Measurements from ENCODE around the gene ZNF609. TPM values are rescaled to one million over a fixed set of nuclear protein-coding genes. Genes with fewer than 3 reads are reported as not detected.

ZNF609 gene
- total RNA-seq, 1 donor from 2014 or later = 41.2 TPM

DNA sequence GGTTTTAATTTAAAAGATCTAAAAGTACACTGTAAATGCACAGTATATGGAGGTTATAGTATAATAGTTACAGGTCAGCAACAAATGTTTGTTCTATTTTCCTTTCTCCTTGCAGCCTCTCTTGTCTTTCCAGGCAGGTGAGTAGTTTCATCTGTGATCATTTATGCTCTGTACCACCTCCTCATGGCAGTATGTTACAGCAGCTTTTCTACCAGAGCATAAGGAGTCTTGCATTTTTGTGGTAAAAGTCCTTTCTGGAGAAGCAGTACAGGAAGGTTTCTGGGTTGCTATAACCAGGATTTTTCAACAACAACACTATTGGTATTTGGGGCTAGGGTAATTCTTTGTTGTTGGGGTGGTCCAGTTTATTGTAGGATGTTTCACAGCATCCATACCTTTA, 59.5 kb downstream of the ZNF609 start:
- H3K4me3 Mint-ChIP-seq (ENCODE audit: unreplicated experiment) = no peak overlapping the region
- H3K4me1 Mint-ChIP-seq (ENCODE audit: unreplicated experiment) = peaks cover 13% of the 10 kb centered on the region
- no peaks in the 10 kb centered on the region for H3K36me3 Mint-ChIP-seq (ENCODE audit: low read depth, unreplicated experiment)
- DNase-seq (ENCODE audit: low spot score) = no peak
- peaks cover 1% of the 10 kb centered on the region for H3K27me3 Mint-ChIP-seq (ENCODE audit: unreplicated experiment)
- H3K9me3 Mint-ChIP-seq (ENCODE audit: unreplicated experiment) = no peaks in the 10 kb centered on the region
- H3K27ac Mint-ChIP-seq (ENCODE audit: unreplicated experiment) = no peak overlapping the region
- TF ChIP-seq, protein P1, sequence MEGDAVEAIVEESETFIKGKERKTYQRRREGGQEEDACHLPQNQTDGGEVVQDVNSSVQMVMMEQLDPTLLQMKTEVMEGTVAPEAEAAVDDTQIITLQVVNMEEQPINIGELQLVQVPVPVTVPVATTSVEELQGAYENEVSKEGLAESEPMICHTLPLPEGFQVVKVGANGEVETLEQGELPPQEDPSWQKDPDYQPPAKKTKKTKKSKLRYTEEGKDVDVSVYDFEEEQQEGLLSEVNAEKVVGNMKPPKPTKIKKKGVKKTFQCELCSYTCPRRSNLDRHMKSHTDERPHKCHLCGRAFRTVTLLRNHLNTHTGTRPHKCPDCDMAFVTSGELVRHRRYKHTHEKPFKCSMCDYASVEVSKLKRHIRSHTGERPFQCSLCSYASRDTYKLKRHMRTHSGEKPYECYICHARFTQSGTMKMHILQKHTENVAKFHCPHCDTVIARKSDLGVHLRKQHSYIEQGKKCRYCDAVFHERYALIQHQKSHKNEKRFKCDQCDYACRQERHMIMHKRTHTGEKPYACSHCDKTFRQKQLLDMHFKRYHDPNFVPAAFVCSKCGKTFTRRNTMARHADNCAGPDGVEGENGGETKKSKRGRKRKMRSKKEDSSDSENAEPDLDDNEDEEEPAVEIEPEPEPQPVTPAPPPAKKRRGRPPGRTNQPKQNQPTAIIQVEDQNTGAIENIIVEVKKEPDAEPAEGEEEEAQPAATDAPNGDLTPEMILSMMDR (IDR thresholded peaks at IDR 0.05; ENCODE audit: unreplicated experiment) = no peak

DNA sequence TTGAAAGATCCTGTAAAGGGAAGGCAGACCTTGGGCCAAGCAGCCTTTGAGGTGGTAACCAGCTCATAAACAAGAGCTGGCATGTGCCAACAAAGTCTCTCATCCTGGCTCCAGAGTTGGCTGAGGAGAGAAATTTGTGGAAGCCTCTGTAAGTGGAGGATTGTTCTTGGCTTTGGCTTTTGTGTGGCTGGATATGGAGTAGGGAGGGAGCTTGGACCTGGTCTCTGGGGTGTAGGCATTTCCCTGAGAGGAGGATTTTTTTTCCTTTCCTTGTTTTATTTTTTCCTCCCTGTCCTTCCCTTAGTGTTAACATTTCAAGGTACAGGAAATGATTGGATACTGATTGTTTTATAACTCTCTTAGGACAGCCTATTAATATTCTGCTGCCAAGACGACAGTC, 60.8 kb downstream of the ZNF609 start:
- no peak for DNase-seq (ENCODE audit: low spot score)
- Mint-ChIP-seq H3K4me3 (ENCODE audit: unreplicated experiment) (no peak overlapping the region), H3K4me1 (ENCODE audit: unreplicated experiment) (peaks cover 13% of the 10 kb centered on the region), H3K9me3 (ENCODE audit: unreplicated experiment) (no peaks in the 10 kb centered on the region), H3K36me3 (ENCODE audit: low read depth, unreplicated experiment) (no peaks in the 10 kb centered on the region), H3K27ac (ENCODE audit: unreplicated experiment) (peak overlapping the region; percentile 26), H3K27me3 (ENCODE audit: unreplicated experiment) (peaks cover 1% of the 10 kb centered on the region)
- TF ChIP-seq, protein P1 (IDR thresholded peaks at IDR 0.05; ENCODE audit: unreplicated experiment) = no peak

DNA sequence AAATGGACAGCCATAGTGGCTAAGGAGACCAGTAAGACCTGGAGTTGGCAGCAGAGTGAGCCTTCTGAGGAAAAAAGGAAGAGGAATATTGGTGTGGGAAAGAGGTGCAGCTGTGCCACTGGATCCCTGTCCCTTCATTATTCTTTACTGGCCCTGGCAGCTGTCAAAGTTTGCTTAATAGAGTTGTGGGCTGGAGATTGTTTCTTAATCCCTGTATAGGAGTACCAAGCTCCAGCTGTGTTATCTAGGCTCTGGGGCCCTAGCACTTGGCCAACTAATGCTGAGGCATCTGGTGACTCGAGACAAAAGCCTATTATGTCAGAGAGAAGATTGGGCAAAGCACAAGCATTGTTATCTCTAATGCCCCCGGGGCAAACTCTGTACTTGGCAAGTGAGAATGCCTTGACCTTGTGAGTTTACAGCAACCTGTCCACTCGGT, 61.4 kb downstream of the ZNF609 start:
- TF ChIP-seq, protein P1 (IDR thresholded peaks at IDR 0.05; ENCODE audit: unreplicated experiment) = no peak
- Mint-ChIP-seq H3K4me1 (ENCODE audit: unreplicated experiment) (peaks cover 13% of the 10 kb centered on the region), H3K27me3 (ENCODE audit: unreplicated experiment) (peaks cover 1% of the 10 kb centered on the region), H3K9me3 (ENCODE audit: unreplicated experiment) (no peaks in the 10 kb centered on the region), H3K36me3 (ENCODE audit: low read depth, unreplicated experiment) (no peaks in the 10 kb centered on the region), H3K27ac (ENCODE audit: unreplicated experiment) (no peak overlapping the region), H3K4me3 (ENCODE audit: unreplicated experiment) (no peak overlapping the region)
- DNase-seq (ENCODE audit: low spot score) = no peak

DNA sequence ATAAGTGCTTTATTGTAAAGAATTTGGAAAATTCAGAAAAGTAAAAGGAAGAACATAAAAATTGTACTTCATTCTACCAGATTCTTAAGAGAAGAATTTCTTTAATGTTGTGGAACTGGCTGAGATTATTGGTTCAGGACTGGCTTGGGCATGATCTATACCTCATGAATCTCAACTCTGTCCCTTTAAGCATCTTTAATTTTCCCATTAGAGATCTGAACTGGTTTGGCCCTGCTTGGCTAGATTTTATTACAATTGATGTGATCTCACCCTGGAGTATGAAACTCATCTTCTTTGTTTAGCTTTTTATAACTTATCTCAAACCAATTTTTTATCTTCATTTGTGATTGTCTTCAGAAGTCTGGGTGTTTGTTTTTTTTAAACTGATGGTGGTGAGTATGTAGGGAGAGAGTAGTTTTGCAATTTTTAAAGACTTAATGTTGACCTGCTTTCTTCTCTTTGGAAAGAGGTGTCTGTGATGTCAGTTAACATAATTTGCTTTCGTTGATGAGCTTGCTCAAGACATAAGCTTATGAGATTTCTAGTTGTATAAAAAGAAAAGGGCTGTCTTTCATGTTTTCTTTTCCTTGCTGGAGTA, 61.9 kb downstream of the ZNF609 start:
- Mint-ChIP-seq H3K36me3 (ENCODE audit: low read depth, unreplicated experiment) (no peaks in the 10 kb centered on the region), H3K27me3 (ENCODE audit: unreplicated experiment) (peaks cover 1% of the 10 kb centered on the region), H3K4me1 (ENCODE audit: unreplicated experiment) (peaks cover 18% of the 10 kb centered on the region), H3K27ac (ENCODE audit: unreplicated experiment) (no peak overlapping the region), H3K4me3 (ENCODE audit: unreplicated experiment) (no peak overlapping the region), H3K9me3 (ENCODE audit: unreplicated experiment) (no peaks in the 10 kb centered on the region)
- TF ChIP-seq, protein P1 (IDR thresholded peaks at IDR 0.05; ENCODE audit: unreplicated experiment) = no peak
- DNase-seq (ENCODE audit: low spot score) = no peak

DNA sequence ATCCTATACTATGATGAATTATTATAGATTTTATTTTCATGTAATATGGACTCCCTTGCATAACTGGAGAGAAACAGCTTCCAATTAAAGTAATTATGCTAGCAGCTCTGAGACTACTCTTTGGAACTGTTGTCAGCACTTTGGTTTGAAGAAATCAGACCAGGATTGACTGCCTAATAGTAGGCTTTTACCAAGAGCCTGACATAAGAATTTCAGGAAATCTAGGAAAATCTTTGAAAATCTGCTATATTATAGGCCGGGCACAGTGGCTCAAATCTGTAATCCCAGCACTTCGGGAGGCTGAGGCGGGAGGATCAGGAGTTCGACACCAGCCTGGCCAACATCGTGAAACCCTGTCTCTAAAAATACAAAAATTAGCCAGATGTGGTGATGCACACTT, 62.9 kb downstream of the ZNF609 start:
- H3K27me3 Mint-ChIP-seq (ENCODE audit: unreplicated experiment) = peaks cover 1% of the 10 kb centered on the region
- no peak for DNase-seq (ENCODE audit: low spot score)
- TF ChIP-seq, protein P1 (IDR thresholded peaks at IDR 0.05; ENCODE audit: unreplicated experiment) = no peak
- no peak overlapping the region for H3K27ac Mint-ChIP-seq (ENCODE audit: unreplicated experiment)
- peaks cover 23% of the 10 kb centered on the region for H3K4me1 Mint-ChIP-seq (ENCODE audit: unreplicated experiment)
- no peak overlapping the region for H3K4me3 Mint-ChIP-seq (ENCODE audit: unreplicated experiment)
- no peaks in the 10 kb centered on the region for H3K36me3 Mint-ChIP-seq (ENCODE audit: low read depth, unreplicated experiment)
- H3K9me3 Mint-ChIP-seq (ENCODE audit: unreplicated experiment) = no peaks in the 10 kb centered on the region

Measured in endothelial cell (in vitro differentiated cells).